OCI-LY3 (cell line): ENCODE results near the gene ADGRD1.

Experiments
- H2AFZ ChIP-seq: fragments of 200-600, 300-600 bp; shearing (Covaris generic); 2 replicates; pipeline ENCODE4 v1.6.0; 2014; ENCODE audit warnings: antibody characterized with exemption, low read depth, low read length
- H3K27ac ChIP-seq: fragments of 200-600, 300-600 bp; sonication (generic); 2 replicates; pipeline ENCODE4 v1.5.1; 2014; ENCODE audit warnings: mild to moderate bottlenecking, low read length, moderate library complexity, mixed read lengths
- H3K27me3 ChIP-seq: fragments of 200-600, 300-600 bp; sonication (generic); 2 replicates; pipeline ENCODE4 v1.6.1; 2014; ENCODE audit warnings: low read depth, low read length, mixed read lengths
- H3K36me3 ChIP-seq: fragments of 200-600, 300-600 bp; sonication (generic); replicated peaks from 2 replicates; pipeline ENCODE3; 2014; ENCODE audit warnings: low read depth, low read length, mixed read lengths
- H3K4me1 ChIP-seq: fragments of 300-600, 200-600 bp; sonication (generic); 2 replicates; pipeline ENCODE4 v1.6.1; 2014; ENCODE audit warnings: low read length, mixed read lengths
- H3K4me2 ChIP-seq: fragments of 200-600, 300-600 bp; sonication (generic); 2 replicates; pipeline ENCODE4 v1.6.1; 2014; ENCODE audit warnings: low read length, mixed read lengths
- H3K4me3 ChIP-seq: fragments of 300-600, 200-600 bp; sonication (generic); 2 replicates; pipeline ENCODE4 v1.5.1; 2014; ENCODE audit warnings: antibody characterized with exemption, mild to moderate bottlenecking, low read length, moderate library complexity
- H3K79me2 ChIP-seq: fragments of 300-600, 200-600 bp; shearing (Covaris generic); 2 replicates; pipeline ENCODE4 v1.6.1; 2014; ENCODE audit warnings: mild to moderate bottlenecking, low read length, mixed read lengths
- H3K9ac ChIP-seq: fragments of 300-600, 200-600 bp; shearing (Covaris generic); 2 replicates; pipeline ENCODE4 v1.6.0; 2014; ENCODE audit warnings: mild to moderate bottlenecking, low read length, moderate library complexity
- H3K9me3 ChIP-seq: fragments of 200-600, 300-600 bp; shearing (Covaris generic); 2 replicates; pipeline ENCODE4 v1.6.1; 2014; ENCODE audit warnings: low read length, mixed read lengths; ENCODE audit not compliant: insufficient read depth
- H4K20me1 ChIP-seq: fragments of 200-600, 300-600 bp; sonication (generic); 2 replicates; pipeline ENCODE4 v1.6.1; 2016; ENCODE audit warnings: low read length, mixed read lengths; ENCODE audit not compliant: insufficient read depth
- EZH2phosphoT487 ChIP-seq: fragments of 200-600 bp; shearing (Covaris generic); IDR thresholded peaks from 2 replicates; pipeline ENCODE4 v1.6.1; 2018; ENCODE audit warnings: antibody characterized with exemption, mixed run types, low read depth
- TF ChIP-seq, protein P1 (sequence below): fragments of 200-600, 300-600 bp; sonication (generic); IDR thresholded peaks from 2 replicates; pipeline ENCODE4 v1.5.1; 2014; ENCODE audit warnings: antibody characterized with exemption, low read length, low read depth

Gene ADGRD1

DNA sequence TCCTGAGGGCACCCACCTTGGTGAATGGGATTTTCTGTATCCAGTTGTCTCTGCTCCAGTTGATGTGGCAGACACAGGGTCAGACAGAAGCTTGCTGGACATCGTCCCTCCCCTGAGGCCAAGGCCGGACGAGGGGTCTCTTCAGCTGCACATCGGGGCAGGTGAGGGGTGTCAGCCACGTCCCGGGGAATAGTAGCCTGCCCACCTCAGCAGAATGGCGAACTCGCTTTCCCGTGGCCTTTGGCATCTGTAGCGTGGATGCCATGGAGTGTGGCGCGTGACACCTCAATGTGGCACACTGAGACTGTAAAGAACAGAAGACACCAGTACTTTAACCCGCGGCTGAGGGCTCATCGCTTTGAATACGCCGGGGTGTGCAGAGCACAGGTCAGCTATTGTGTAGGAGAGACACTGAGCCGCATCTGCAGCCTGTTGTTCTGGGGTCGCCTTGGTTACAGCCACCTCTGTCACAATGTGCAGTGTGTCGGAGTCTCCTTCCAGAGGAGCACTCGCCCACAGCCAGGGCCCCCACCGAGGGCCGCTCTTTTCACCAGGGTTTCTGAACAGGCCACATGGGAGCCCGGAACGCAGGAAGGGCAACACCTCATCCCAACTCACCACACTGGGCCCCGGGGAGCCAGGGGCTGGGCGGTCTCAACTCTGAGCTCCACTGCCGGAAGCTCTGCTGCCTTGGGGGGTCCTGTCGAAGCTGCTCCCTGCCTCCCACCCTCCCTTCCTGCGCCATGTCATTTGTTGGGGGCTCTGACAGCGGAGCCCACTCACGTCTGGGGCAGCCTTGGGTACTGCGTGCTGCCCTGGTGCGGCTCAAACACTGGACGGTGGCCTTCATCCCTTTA, 77.0 kb downstream of the ADGRD1 start:
- Histone ChIP-seq H3K4me2 (no peak overlapping the region), H3K27me3 (no peaks in the 10 kb centered on the region), H3K27ac (no peak overlapping the region), H3K4me1 (no peaks in the 10 kb centered on the region), H4K20me1 (no peaks in the 10 kb centered on the region), H3K36me3 (no peaks in the 10 kb centered on the region), H2AFZ (no peak overlapping the region), H3K9ac (no peak overlapping the region), H3K79me2 (no peaks in the 10 kb centered on the region), H3K9me3 (no peaks in the 10 kb centered on the region), H3K4me3 (no peak overlapping the region)
- TF ChIP-seq EZH2phosphoT487, result no peak
- TF ChIP-seq, protein P1, sequence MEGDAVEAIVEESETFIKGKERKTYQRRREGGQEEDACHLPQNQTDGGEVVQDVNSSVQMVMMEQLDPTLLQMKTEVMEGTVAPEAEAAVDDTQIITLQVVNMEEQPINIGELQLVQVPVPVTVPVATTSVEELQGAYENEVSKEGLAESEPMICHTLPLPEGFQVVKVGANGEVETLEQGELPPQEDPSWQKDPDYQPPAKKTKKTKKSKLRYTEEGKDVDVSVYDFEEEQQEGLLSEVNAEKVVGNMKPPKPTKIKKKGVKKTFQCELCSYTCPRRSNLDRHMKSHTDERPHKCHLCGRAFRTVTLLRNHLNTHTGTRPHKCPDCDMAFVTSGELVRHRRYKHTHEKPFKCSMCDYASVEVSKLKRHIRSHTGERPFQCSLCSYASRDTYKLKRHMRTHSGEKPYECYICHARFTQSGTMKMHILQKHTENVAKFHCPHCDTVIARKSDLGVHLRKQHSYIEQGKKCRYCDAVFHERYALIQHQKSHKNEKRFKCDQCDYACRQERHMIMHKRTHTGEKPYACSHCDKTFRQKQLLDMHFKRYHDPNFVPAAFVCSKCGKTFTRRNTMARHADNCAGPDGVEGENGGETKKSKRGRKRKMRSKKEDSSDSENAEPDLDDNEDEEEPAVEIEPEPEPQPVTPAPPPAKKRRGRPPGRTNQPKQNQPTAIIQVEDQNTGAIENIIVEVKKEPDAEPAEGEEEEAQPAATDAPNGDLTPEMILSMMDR, result no peak

DNA sequence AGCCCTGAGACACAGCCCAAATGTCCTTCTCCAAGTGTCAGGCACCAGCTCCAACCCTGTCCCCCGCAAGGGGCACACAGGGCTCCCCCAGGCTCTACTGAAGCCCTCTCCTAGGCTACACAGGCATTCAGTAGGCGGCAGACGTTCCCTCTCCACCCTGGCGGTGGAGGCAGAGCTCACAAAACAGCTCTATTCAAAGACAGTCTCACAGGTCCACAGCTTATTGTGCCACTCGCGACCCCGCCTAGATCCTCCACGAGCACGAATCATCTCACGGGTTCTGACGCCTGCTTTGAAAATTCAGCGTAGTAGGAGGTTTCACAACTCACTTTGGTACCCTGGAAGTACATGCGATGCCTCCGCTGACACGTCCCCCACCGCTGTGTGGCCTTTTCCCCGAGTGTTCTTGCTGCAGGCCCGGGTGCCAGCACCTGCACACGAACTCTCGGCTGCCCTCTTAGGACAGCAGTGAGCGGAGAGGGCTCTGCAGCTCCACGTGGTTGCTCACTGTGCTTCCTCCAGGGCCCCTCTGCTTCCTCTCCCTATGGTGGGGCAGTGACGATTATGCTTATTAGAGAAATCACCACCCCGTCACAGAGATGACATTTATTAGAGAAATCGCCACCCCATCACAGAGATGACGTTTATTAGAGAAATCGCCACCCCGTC, 78.5 kb downstream of the ADGRD1 start:
- H3K36me3 ChIP-seq, result no peaks in the 10 kb centered on the region
- H2AFZ ChIP-seq, result no peak overlapping the region
- H3K4me3 ChIP-seq, result no peak overlapping the region
- no peaks in the 10 kb centered on the region for H3K79me2 ChIP-seq
- no peaks in the 10 kb centered on the region for H3K4me1 ChIP-seq
- no peaks in the 10 kb centered on the region for H3K27me3 ChIP-seq
- no peak overlapping the region for H3K9ac ChIP-seq
- no peaks in the 10 kb centered on the region for H3K9me3 ChIP-seq
- H3K4me2 ChIP-seq, result no peak overlapping the region
- H4K20me1 ChIP-seq, result no peaks in the 10 kb centered on the region
- TF ChIP-seq, protein P1, result no peak
- no peak for TF ChIP-seq EZH2phosphoT487
- H3K27ac ChIP-seq, result no peak overlapping the region

DNA sequence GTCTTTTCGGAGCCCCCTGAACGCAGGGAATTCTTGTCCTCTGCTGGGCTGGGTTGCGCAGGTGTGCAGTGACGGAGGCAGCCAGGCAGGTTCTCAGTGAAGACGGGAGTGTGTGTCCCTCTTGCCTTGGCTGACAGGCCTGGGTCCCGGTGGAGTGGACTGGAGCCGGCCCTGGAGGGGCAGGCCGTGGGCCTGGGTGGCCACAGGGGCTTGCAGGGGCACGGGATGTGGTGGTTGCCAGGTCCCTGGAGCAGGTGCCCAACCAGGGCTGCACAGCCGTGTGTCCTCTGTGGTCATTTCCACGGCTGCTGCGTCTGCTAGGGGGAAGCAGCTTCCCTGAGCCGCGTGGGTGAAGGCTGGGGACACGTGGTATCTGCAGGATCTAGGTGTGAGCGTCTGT, 79.8 kb downstream of the ADGRD1 start:
- Histone ChIP-seq H3K36me3 (no peaks in the 10 kb centered on the region), H3K4me3 (no peak overlapping the region), H4K20me1 (no peaks in the 10 kb centered on the region), H3K79me2 (no peaks in the 10 kb centered on the region), H3K9ac (no peak overlapping the region), H3K9me3 (no peaks in the 10 kb centered on the region), H3K27me3 (no peaks in the 10 kb centered on the region), H3K4me1 (no peaks in the 10 kb centered on the region), H3K4me2 (no peak overlapping the region), H2AFZ (no peak overlapping the region), H3K27ac (no peak overlapping the region)
- TF ChIP-seq, protein P1, result no peak

DNA sequence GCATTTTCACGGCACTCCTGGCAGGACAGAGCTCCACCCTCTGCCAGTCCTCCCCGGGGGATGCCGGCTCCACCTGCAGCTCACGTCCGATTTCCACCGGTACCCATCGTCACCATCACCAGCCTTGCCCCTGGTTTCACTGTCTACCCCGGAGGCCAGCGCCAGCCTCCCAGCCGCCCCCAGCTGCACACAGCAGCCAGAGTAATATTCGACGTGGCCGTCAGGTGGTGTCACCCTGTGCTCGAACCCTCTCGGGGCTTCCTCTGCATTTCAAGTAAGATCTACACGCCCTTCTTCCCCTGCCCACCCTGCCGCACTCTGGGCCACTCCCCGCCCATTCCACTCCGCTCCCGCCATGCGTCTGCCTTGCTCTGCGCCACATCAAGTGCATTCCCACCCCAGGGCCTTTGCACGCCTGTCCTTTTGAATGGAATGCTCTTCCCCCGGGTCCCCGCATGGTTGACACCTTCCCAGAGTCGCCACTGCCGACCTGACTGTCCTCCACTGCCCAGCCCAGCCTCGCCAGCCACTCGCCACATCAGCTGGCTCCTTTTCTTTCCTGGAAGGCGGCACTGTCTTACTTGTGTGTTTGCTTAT, 80.3 kb downstream of the ADGRD1 start:
- Histone ChIP-seq H2AFZ (no peak overlapping the region), H3K4me1 (no peaks in the 10 kb centered on the region), H3K27ac (no peak overlapping the region), H4K20me1 (no peaks in the 10 kb centered on the region), H3K9me3 (no peaks in the 10 kb centered on the region), H3K9ac (no peak overlapping the region), H3K79me2 (no peaks in the 10 kb centered on the region), H3K4me3 (no peak overlapping the region), H3K27me3 (no peaks in the 10 kb centered on the region), H3K4me2 (no peak overlapping the region), H3K36me3 (no peaks in the 10 kb centered on the region)
- TF ChIP-seq, protein P1, result no peak
- no peak for TF ChIP-seq EZH2phosphoT487
